GM18520 (cell line): ENCODE data around the gene TPCN2.

Source experiments
- ATAC-seq: cut with Tn5 transposase; IDR thresholded peaks from one replicate; pipeline ENCODE4 v1.9.1; 2021; ENCODE audit not compliant: unreplicated experiment

TPCN2 gene

DNA sequence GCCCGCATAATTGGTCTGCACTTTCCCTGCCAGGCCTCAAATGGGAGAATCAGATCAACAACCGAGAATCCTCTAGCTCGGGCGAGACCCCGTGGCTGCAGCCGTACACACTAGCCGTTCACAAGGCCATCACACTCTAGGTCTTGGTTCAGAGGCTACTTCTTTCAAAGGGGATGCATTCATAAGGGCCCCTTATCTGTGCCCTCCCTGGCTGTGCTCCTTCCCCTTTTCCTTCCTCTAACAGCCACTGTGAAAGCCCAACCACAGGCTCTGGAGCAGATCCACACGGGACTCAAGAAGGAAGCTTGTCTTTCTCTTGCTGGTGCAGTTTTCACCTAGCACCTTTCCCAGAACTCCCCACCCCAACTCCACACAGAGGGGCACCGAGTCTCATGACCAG is 131.5 kb downstream of the TPCN2 start:
- ATAC-seq: no peak

DNA sequence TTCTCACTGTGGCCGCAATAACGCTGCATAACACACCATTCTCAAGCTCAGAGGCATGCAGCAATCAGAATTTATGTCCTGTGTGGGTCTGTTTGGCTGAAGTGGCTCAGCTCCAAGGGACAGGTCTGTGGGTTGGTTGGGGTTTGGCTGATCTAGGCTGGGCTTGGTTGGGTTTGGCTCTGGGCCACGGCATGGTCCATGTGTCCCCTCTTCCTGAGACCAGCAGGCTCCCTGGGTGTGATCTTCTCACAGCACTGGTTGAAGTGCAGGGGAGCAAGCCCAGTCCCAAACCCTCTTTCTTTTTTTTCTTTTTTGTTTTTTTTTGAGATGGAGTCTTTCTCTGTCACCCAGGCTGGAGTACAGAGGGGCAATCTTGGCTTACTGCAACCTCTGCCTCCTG is 132.0 kb downstream of the TPCN2 start:
- no peak for ATAC-seq

DNA sequence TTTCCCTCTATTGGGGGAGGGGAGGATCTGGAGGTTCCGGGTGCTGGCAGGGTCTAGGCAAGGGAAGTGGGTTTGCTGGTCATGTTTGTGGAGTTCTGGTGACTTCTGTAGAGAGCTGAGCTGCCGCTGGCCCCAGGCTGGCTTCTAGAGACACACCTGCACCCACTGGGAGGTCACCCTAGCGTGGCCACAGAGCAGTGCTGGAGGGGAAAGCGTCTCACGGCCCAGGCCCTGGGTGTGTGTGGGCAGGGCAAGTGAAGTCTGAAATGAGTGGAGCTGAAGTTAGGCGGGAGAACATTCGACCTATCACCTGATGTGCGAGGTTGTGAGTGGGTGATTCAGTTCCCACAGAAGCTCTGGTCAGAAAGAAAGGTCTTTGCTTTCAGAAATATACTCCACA is 134.9 kb downstream of the TPCN2 start:
- no peak for ATAC-seq
